AG09309 (cell line): ENCODE results near the gene MFSD6.
"Not testable (repeated sequence)": the region's sequence is repeated elsewhere in the genome, so short reads cannot be mapped to it uniquely, and the experiment has no call there.

Experiments
- DNase-seq: peaks from one replicate; pipeline ENCODE4 v3.0.0-alpha.2; 2010; ENCODE audit warnings: low read depth
- H3K4me3 ChIP-seq: 2 replicates; pipeline ENCODE4 v1.5.1; 2011; ENCODE audit warnings: mild to moderate bottlenecking, low read depth, low read length, moderate library complexity; ENCODE audit not compliant: control insufficient read depth
- TF ChIP-seq, protein P1 (sequence below): IDR thresholded peaks from 2 replicates; pipeline ENCODE4 v1.5.1; 2011; ENCODE audit warnings: mild to moderate bottlenecking, low read depth, low read length, inconsistent platforms; ENCODE audit not compliant: insufficient read depth, control insufficient read depth; ENCODE audit errors: missing control alignments

Gene MFSD6

DNA sequence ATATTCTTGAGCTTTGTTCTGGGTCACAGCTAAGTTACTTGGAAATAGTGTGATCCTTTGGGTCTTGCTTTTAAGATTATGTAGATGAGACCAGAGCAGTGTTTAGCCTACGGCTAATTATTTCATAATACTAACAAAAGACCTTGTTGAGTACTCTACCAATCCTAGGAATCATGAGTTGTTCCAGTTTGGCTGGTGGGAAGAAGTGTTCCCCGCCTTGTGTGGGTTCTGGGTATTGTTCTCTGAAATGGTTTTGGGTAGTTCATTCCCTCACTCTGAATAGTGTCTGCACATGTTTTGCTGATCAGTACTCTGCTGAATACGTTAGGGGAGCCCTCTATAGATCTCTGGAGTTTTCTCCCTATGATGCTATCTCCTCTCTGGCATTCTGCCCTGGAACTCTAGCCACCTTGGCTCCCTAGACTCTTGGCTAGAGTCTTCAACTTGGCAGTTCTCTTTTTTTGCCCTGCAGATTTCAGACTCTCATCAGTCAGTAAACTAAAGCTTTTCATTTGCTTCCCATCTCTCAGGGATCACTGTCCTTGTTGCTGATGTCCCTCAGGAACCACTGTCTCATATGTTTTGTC lies 78.0 kb downstream of the MFSD6 start:
- no peak overlapping the region for H3K4me3 ChIP-seq
- TF ChIP-seq, protein P1, sequence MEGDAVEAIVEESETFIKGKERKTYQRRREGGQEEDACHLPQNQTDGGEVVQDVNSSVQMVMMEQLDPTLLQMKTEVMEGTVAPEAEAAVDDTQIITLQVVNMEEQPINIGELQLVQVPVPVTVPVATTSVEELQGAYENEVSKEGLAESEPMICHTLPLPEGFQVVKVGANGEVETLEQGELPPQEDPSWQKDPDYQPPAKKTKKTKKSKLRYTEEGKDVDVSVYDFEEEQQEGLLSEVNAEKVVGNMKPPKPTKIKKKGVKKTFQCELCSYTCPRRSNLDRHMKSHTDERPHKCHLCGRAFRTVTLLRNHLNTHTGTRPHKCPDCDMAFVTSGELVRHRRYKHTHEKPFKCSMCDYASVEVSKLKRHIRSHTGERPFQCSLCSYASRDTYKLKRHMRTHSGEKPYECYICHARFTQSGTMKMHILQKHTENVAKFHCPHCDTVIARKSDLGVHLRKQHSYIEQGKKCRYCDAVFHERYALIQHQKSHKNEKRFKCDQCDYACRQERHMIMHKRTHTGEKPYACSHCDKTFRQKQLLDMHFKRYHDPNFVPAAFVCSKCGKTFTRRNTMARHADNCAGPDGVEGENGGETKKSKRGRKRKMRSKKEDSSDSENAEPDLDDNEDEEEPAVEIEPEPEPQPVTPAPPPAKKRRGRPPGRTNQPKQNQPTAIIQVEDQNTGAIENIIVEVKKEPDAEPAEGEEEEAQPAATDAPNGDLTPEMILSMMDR = no peak
- DNase-seq = no peak

- no peak overlapping the region for H3K4me3 ChIP-seq
- DNase-seq = no peak
- TF ChIP-seq, protein P1 = no peak
Observed at GRCh38 chr2:190488516-190489233, 80.5 kb downstream of the MFSD6 start.

DNA sequence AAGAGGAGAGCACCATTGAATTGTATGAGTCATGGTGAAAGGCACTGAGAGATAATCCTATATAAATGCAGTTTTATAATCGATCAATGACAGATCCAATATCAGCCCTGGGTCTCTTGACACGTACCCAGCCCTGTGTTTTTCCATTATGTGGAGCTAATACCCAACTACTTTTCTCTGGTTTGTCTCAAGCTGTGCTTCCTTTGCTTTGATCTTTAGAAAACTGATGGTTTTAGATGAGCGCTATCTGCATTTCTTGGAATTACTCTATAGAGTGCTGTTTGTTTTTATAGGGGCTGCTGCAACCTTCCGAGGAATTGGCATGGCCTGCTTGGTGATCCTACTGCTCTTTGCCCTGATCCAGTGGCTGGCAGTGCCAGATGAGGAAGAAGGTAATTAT lies 81.3 kb downstream of the MFSD6 start:
- H3K4me3 ChIP-seq = no peak overlapping the region
- DNase-seq = no peak
- TF ChIP-seq, protein P1 = no peak

DNA sequence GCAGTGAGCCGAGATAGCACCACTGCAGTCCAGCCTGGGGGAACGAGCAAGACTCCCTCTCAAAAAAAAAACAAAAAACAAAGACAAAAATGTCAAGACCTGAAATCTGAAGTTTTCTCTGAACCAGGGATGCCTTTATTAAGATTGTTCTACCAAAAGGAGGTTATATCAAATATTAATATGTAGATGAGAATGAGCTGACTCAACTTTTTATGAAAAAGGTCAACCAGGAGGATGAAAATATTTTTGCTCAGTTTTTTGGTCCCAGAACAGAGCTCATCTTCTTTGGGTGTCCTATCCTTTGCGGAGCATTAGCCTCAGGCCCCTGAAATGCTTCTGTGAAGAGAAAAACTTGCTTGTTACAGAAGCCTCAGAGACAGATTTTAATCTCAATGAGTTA lies 82.3 kb downstream of the MFSD6 start:
- H3K4me3 ChIP-seq = no peak overlapping the region
- TF ChIP-seq, protein P1 = no peak
- no peak for DNase-seq

- TF ChIP-seq, protein P1 = no peak
- DNase-seq = no peak
- no peak overlapping the region for H3K4me3 ChIP-seq
Observed at GRCh38 chr2:190493095-190493494, 84.9 kb downstream of the MFSD6 start.

DNA sequence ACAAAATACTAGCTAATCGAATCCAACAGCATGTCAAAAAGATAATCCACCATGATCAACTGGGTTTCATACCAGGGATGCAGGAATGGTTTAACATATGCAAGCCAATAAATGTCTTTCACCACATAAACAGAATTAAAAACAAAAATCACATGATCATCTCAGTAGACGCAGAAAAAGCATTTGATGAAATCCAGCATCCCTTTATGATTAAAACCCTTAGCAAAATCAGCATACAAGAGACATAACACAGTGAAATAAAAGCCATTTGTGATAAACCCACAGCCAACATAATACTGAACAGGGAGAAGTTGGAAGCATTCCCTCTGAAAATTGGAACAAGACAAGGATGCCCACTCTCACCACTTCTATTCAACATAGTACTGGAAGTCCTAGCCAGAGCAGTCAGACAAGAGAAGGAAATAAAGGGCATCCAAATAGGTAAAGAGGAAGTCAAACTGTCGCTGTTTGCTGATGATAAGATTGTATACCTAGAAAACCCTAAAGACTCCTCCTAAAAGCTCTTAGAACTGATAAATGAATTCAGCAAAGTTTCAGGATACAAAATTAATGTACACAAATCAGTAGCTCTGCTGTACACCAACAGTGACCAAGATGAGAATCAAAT lies 86.6 kb downstream of the MFSD6 start:
- H3K4me3 ChIP-seq, DNase-seq: not testable (repeated sequence)

DNA sequence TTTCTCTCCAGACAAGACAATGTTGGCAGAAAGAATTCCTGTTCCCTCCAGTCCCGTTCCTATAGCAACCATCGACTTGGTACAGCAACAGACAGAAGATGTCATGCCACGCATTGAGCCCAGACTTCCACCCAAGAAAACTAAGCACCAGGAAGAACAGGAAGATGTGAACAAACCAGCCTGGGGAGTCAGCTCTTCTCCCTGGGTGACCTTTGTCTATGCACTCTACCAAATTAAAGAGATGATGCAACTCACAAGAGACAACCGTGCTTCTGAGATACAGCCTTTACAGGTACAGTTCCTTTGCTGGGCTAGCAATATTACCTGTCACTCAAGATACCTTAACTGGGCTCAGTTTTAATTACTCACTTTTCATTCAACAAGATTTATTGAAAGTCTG lies 89.3 kb downstream of the MFSD6 start:
- DNase-seq = no peak
- TF ChIP-seq, protein P1 = no peak
- H3K4me3 ChIP-seq = no peak overlapping the region
